GM19372 (cell line): ENCODE data around the gene IHH.

Experiments
- ATAC-seq: cut with Tn5 transposase; IDR thresholded peaks from one replicate; pipeline ENCODE4 v1.9.1; 2021; ENCODE audit warnings: mild to moderate bottlenecking, low read depth, moderate library complexity; ENCODE audit not compliant: unreplicated experiment

The IHH gene

DNA sequence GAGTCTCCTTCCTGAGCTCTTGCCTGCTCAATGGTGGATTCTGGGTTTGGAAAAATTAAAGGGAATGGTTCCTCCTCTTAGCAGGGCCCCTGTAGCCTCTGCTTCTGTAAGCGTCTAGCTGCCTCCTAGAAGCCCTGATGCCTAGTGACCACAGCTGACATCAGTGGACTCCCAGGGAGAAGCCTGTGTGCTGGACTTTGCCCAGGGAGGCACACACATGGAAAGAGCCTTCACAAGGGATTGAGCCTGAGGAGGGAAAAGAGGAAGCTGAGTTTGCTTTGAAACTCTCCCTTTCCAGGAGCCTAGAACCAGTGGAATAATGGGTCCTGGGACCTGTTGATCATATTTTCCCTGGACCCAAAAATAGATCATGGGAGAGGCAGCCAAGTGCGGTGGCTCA lies 18.0 kb downstream of the IHH start:
- no peak for ATAC-seq

DNA sequence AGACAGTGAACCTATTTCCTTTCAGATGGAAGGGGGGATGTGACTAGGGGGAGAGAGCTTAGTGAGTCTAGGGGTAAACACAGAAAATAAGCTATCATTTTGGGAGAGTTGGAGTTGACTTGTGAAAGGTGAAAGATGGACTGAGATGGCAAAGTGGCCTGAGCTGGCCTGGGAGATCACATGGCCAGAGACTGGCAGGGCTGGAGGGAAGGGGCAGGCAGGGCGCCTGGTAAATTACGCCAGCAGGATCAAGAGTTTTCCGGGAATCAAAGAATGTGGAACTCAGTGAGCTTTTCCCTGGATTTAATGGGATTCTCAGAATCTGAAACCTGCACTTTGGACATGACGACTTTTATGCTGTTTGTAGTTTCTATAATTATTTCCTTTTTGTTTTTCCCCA lies 18.6 kb downstream of the IHH start:
- no peak for ATAC-seq

DNA sequence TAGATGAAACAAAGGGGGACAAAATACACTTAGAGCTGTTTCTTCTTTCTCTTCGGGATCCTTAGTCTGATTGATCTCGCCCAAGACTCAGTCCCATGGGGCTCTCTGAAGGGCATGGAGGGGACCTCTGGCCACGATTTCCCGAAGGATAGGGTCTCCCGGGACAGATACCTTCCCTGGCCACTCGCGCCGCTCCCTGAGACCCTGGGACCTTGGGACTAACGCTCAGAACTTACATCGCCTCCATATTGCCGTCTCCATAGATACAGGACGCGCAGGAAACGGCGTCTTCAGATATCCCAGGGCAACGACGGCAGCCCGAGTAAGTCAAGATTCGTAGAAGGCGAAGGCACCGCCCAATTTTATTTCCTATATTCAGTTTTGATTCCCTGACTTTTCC lies 19.5 kb downstream of the IHH start, which contains the start of gene CFAP65:
CFAP65 (minus strand) TSS at position 265 of the 400 bp plus-strand sequence. CDS start 2,468 bp downstream, outside the sequence.
- no peak for ATAC-seq

DNA sequence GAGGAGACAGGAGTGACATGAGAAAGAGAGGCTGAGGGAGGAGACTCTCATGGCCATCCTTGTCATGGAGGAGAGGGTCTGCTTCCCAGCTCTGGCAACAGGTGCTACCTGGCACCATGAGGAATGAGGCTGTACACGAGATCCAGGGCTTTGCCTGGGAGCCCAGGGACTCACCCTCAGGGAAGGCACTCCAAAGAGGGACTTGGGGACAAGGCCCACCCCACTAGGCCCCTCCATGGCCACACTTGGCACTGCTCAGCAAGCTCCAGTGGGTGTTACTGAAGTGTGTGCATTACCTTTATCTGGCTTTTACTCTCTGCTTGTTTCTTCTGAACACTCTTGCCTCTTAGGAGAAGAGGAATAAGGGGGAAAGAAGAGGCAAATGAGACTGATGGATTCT lies 22.1 kb downstream of the IHH start:
- ATAC-seq: no peak

DNA sequence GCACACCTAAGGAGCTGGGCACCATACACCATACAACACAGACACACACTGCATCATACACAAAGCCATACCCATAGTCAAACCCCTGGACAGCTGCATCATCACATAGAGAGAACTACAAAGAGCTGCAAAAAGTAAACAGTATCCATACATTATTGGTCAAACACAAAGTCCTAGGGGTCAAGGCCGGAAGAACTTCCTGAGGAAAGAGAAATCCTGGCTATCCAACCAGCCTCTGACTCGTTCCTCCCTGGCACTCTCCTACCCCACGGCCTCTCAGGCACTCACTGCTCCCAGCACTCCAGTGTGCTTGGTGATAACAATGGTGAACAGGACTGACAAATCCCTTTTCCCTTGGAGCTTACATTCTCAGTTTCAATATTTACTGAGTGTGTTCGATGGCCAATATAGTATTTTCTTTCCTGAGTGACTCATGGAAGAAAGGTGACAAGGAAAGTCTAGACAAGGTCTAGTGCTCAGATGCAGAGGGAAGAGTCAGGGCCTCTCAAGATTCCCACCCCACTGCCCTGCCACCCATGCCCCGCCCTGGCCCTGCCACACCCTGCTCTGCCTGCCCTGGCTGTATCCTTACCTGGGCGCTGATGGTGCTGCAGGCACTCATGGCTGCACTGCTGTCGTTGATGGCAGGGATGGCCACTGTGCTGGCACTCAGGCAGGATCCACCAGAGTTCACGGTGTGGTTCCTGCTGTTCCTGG lies 22.8 kb downstream of the IHH start:
- ATAC-seq: no peak

DNA sequence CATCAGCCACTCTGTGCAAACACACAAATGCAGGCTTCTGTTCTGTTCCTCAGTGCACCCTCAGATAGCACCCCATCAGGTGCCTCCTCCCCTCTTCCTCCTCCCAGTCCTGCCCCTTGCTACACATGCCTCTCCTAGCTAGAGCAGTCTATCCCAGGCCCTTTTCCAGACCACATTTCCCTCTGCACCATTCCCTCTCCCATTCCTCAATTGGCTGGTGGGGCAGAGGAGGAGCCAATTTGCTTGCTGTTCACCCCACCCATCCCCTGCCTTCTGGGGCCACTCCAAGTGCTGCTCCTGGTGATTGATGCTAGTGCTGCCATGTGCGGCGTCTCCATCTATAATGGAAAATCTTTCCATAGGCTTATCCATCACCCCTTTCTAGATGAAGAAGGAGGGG lies 24.8 kb downstream of the IHH start:
- ATAC-seq: no peak

DNA sequence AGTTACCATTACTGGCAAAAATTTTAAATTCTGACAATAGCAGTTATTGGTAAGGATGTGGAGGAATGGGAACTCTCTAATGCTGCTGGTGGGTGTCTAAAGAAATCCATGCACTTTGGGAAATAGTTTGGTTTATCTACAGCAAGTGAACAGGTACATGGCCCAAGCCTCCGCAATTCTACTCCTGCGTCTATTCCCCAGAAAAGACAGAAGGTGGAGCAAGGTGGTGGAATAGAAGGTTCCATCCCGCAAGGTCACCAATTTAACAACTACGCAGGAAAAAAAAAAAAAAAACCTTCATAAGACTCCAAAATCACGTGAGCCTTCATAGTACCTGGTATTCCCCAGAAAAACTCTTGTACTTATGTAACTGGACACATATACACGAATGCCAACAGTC lies 25.9 kb downstream of the IHH start:
- no peak for ATAC-seq

DNA sequence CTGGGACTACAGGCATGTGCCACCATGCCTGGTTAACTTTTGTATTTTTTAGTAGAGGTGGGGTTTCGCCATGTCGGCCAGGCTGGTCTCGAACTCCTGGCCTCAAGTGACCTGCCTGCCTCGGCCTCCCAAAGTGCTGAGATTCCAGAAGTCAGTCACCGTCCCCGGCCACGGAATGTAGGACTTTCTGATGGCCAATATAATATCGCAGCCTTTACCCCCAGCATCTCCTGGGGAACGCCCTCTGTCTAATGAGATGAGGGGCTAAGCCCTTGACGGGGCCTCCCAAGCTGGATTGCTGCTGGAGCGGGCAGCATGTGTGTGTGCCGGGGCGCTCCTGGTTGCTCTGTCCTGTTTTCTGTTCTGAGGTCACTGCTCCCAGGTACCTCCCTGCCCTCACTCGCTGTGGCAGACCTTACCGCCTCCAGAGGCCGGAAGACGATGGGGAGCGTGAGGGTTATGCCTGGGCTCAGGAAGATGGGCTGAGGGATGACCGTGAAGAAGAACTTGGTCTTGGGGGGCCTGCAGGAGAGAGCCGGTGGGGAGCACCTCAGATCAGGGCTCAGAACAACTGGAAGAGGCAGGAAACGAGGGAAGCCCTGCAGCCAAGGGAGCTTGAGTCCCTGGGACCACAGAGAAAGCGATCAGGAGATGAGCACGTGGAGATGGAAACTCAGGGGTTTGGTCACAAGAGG lies 28.5 kb downstream of the IHH start:
- no peak for ATAC-seq

DNA sequence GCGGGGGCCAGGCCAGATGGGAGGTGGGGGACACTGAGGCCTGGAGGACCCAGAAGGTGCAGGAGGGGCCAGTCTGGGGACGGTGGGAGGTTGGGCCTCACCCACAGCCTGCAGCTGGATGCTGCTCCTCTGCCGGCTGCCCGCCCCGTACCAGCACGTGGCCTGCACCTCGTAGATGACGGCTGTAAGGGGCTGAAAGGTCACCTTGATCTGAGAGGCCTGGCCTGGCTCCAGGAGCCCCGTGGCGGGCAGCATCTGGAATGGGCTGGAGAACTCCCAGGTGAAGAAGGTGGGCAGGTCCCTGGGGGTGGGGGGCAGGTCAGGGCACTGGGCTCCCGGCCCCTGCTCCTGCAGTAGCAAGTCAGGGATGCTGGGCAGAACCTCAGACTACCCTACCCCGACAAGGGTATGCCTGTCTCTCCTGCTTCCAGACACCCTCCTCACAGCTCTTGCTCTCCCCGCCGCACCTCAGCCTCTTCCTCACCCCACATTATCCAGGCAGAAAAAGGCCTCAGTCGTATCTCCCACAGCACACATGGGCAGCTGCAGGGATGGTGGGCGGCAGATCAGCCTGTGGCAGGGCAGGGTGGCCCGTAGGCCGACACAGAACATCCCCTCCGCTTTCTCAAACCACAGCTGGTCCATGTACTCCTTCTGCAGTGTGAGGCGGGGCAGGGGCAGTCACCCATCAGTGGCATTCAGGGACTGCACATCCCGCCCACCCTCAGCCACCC lies 29.5 kb downstream of the IHH start:
- no peak for ATAC-seq

DNA sequence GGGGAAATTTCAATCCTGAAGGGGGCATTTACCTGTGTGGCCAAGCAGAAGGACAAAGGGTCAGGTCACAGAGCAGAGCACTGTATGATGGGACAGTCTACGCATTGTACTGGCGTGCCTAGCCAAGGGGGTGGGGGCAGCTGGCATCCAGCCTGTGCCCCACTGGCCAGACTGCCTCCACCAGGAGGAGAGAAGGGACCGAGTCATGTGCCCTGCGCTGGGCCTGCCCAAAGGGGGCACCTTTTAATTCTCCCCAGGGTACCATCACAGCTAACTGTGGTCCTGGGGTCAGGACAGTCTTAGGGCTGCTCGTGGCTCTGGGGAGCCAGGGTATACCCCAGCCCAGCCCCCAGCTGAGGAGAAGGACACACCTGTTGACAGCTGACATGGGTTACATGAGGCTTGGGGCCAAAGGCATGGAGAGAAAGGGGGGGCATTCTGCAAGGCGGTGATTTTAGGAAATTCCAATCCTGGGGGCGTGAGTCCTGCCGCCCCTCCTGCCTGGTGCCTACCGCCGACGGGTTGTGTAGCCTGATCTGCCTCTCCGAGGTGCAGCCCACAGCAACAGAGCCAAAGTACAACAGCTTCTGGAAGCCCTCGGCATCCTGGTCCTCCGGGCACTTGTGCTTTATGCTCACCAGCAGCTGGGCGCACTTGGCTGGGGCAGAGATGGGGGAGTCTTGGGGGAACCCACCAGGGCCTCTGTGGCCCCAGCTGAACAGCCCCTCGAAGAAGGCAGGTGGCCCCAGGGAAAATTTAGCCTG lies 30.4 kb downstream of the IHH start:
- no peak for ATAC-seq

DNA sequence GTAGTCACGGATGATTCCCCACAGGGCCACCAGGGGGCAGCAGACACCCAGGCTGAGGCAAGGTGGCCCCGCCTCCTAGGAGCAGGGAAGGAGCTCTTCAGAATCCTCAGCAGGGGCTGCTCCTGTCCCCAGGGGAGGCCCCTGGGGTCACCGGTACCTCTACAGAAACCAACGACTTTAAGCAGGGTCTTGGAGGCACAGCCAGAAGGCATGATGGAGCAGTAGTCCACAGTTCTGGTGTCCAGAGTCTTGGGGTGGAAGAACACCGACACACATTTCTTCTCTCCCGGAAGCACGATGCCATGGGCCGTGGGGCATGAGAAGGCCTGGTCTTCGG lies 30.9 kb downstream of the IHH start:
- ATAC-seq: peak; percentile 83

DNA sequence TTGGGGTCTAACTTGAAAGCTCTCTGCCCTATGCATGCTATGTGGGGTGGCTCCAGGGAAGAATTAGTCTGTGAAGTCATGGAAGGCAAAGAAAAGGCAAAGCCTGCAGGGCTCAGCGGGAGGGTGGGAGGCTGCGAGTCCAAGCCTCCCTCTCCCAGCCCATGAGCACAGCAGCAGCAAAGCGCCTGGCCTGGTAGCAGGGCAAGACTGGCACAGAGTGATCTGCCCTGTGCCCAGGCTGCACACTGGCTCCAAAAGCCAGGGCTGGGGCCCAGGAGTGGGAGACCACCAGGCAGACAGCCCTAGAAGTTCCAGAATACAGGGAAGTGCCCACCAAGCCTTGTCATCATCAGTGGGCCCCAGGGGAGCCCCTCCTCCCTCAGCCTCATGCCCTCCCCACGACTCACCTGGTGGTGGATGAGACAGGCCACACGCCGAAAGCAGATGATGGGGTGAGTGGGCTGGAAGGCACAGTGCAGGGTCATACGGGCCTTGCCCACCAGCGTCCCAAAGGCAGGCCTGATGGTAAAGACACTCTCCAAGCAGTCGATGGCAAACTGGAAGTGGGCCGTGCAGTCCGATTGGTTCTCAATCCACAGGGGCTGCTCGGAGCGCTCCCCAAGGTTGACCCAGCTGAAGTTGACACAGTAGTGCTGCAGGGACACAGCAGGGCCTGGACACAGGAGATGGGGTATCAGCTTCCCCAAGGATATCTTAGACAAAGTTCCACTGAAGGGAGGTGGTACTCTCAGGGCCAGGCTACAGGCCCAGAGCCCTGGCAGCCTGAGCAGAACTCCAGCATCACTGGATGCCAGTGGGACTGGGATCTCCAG lies 31.5 kb downstream of the IHH start:
- no peak for ATAC-seq

DNA sequence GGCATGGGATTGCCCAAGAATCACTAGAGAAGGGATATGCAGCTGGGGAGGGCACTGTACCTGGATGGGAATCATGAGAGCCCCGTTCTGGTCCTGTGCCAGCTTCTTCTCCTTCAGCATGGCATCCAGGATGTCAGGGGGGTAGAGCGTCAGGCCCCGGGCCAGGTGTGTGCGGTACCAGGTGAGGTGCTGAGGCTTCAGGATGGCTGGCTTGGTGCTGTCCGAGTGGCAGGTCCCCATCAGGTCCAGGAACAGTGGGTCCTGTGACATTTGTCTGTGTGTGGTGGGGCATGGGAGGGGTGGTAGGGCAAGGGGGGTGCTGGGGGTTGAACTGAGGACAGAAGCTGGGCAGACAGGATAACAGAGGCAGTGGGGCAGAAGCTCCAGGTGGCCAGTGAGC lies 32.6 kb downstream of the IHH start:
- ATAC-seq: no peak

DNA sequence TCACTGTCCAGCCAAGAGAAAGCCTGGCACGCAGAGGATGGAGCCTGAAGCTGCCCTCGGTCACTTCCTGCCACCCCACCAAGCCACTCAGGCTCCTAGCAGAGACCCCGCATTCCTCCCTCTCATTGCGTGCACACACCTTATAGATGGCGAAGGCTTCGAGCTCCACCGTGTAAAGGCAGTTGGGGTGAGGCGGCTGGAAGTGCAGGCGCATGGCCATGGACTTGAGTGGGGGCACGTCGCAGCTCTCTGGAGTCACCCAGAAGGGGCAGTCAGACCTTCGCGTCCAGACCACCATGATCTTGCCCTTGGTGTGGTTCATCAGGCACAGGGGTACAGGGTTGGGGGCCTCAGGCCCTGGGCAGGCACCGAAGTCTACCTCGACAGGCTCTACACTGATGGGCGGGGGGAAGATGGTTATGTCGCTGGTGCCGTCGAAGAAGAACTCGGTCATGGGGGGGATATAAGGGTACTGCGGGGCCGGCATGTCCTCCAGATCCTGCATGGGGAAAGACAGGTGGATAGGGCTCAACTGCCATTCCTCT lies 33.1 kb downstream of the IHH start:
- ATAC-seq: no peak

DNA sequence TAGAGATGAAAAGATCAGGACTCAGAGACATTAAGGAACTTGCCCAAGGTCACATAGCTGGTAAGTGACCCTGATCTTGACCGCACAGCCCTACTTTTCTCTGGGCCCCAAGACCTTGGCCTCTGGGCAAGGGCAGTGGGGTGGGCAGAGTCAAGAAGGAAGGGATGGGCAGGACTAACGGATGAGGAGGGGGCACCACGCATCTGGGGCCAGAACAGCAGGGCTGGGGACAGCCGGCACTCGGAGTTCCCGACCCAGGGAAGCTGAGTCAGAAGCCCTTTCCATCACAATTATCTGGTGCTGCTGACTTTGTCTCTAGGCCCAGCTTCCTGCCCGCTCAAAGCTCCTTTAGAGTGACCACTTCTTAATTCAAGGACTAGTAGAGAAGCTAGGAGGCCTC lies 33.8 kb downstream of the IHH start:
- ATAC-seq: no peak

DNA sequence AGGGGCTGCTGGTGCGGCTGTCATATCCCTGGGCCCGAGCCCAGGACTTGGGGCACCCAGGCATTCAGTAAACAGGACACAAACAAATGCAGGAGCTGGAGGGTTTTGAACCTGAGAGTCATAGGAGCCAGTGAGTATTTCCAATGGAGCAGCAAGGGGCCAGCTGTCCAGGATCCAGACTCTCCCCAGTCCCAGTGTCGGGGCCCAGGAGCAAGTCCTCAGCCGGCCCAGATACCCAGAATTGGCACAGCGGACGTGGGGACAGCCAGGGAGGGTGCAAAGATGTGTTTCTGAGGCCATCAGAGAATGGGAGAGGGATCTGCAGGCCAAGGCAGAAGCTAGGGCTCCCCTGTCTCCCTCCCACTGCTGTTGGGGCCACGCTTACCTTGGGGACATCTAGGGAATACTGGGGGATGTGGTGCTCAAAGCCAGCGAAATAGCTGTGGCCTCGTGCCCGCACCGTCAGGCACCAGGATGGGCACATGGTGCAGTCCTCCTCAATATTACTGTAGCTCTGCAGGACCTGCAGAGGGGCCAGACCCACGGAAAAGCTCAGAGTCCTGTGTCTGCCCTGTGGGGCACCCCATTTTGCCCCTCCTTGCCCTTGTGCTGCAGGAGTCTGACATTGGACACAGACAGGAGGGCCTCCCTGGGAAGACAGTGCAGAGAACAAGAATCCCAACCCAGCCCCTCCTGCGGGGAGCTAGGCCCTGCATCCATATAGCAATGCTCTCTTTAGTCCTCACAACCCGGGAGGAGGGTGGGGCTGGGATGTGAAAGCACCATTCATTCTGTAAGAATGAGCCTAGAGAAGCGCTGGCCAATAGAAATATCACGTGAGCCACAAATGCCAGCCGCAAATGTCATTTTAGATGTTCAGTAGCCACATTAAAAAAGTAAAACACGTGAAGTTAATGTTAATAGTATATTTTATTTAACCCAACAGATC lies 34.8 kb downstream of the IHH start:
- ATAC-seq: no peak

DNA sequence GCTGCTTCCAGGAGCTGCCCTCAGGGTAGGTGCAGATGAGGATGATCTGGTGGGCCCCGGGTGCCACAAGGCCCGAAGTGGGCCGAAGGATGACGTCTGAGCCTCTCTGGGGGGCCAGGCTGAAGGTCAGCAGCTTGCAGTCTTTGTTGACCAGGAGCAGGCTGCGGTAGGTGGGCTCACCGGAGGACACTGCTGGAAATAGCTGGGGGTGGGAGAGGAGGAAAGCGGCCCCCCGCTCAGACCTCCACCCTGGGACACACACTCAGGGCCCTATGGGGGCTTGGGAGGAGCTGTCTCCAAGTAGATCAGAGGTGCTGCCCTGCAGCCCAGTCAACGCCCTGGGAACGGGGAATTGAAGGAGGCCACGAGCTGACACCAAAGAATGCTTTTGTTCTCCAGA lies 36.7 kb downstream of the IHH start:
- ATAC-seq: no peak

DNA sequence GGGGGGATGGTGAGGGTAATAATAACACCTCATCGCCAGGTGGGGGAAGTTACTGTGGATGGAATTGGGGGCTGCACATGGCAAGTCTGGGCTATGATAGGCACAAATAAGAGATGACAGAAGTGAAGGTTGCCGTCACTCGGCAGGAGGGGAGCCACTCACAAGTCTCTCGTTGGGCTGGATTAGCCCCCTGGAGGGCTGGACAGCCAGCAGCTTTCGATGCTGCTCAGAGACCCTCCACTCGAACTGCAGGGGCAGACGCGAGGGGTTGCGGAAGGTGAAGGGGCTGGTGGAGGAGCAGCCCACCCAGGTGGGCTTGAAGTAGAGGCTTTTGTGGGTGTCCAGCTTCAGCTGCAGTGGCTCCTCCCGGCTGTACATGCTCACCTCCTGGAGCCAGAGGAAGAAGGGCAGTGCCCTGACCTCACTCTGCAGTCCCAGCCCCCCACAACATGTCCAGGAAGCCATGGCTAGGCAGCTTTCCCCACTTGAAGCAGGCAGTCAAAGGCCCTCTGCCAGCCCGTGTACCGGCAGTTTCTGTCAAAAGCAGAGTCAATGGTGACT lies 37.6 kb downstream of the IHH start:
- ATAC-seq: no peak
